C4-2B (cell line): ENCODE results near the gene JUND.

Source experiments
- ZFX ChIP-seq: fragments of 450-650 bp; IDR thresholded peaks from 2 replicates; pipeline ENCODE4 v1.6.1; 2017
- TF ChIP-seq, protein P1 (sequence below): fragments of 450-650 bp; conservative IDR thresholded peaks from 2 replicates; pipeline ENCODE4 v1.5.1; 2017; ENCODE audit warnings: mild to moderate bottlenecking

DNA sequence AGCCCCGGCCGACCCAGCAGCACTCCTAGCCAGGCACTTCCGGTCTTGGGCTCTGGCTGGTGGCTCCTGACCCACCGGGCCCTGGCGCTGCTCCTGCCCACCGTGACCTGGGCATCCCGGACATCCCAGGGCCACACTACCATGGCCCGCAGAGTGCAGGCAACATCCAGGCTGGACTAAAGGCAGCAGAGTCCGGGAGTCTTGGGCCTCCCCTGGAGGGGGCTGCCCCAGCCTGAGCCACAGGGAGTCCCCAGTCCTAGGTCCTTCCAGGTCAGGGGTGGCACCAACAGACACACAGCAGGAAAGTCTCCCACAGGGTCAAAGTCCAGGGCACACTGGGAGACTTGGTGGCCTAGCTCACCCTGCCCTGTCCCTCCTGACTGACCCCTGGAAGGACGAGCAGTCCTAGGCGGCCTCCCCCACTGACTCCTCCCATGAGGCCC is 30.7 kb upstream of the JUND start:
- TF ChIP-seq ZFX: no peak
- TF ChIP-seq, protein P1, sequence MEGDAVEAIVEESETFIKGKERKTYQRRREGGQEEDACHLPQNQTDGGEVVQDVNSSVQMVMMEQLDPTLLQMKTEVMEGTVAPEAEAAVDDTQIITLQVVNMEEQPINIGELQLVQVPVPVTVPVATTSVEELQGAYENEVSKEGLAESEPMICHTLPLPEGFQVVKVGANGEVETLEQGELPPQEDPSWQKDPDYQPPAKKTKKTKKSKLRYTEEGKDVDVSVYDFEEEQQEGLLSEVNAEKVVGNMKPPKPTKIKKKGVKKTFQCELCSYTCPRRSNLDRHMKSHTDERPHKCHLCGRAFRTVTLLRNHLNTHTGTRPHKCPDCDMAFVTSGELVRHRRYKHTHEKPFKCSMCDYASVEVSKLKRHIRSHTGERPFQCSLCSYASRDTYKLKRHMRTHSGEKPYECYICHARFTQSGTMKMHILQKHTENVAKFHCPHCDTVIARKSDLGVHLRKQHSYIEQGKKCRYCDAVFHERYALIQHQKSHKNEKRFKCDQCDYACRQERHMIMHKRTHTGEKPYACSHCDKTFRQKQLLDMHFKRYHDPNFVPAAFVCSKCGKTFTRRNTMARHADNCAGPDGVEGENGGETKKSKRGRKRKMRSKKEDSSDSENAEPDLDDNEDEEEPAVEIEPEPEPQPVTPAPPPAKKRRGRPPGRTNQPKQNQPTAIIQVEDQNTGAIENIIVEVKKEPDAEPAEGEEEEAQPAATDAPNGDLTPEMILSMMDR: no peak
